HG03045 (cell line): ENCODE measurements around the gene LYSMD1.
A peak's percentile ranks its signal among the peaks of the same experiment; 100 is the strongest.
"Not testable (repeated sequence)": the region's sequence is repeated elsewhere in the genome, so short reads cannot be mapped to it uniquely, and the experiment has no call there.

Experiments
- ATAC-seq: cut with Tn5 transposase; IDR thresholded peaks from one replicate; pipeline ENCODE4 v1.9.1; 2021; ENCODE audit warnings: mild to moderate bottlenecking, moderate library complexity; ENCODE audit not compliant: unreplicated experiment

LYSMD1 gene

DNA sequence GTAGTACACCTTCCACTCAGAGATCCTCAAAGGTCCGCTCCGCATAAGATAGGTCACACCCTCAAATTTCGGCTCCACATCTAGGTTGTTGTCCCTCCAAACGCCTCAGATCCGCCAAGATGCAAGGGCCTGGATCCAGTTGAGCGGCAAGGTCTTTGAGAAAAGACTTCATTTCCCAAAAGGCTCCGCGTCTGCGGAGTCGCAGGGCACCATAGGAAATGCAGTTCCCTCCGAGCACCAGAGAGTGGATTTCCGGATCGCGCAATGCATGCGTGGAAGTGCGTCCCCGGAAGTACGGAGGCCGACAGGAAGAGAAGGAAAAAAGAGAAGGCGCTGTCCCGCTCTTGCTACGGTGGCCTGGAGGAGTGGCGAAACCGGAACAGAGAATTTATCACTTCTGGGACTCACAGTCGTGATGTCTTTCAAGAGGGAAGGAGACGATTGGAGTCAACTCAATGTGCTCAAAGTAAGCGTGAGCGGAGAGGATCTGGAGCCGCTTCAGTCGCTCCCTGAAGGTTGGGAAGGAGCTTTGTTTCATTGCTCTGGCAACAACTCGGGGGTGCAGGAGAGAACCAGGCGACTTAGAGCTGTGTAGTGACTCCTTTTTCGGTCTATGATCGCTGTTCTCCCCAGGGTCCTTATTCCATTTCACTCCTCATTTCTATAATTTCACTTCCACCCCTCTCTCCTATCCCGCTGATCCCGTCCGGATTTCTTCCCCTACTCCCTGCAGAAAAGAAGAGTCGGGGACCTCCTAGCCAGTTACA is at the start of gene LYSMD1, which contains the start of gene SCNM1:
TSS of gene LYSMD1 (minus strand) at position 165 of the 767 bp plus-strand sequence. CDS start 644 bp downstream, outside the sequence.
TSS of gene SCNM1 (plus strand) at position 407 of the 767 bp plus-strand sequence. CDS start at position 416, 9 bp downstream.
- ATAC-seq: peak; percentile 86

DNA sequence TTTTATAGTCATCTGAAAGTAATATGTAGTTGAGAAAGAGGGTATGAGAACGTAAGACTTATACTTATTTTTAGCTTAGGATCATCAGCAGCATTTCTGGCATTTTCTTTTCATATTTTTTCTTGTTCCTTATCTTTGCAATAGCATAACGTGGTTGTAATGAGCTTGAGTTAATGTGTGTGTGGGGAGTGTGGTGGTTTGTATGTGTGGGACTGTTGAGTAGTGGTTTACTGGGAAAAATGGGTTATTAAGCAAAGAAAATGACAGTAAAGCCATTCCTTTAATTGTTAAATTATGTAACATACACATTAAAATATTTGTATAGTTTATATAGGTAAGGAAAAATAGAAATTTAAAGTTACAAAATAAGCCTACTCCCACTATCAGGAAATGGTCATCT is 47.9 kb upstream of the LYSMD1 start:
- no peak for ATAC-seq

DNA sequence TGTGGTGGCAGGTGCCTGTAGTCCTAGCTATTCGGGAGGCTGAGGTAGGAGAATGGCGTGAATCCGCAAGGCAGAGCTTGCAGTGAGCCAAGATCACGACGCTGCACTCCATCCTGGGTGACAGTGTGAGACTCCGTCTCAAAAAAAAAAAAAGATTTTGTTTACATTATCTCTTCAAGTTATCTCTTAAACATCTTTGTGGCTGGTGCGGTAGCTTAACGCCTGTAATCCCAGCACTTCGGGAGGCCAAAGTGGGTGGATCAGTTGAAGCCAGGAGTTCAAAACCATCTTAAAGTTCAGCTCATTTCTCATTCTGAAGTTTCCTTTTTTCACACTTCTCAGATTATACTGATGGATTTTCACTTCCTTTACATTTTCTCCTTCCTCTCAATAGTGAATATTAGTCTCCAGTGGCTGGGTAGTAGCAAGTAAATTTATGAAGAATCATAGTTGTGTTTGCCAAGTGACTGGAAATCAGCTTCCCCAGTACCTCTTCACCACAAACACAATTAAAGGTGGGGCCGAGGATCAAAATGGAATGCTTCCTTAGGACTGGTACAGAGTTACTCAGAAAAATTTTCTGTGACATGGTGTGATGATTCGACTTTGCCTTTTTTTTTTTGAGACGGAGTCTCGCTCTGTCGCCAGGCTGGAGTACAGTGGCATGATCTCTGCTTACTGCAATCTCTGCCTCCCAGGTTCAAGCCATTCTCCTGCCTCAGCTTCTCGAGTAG is 46.4 kb upstream of the LYSMD1 start:
- no peak for ATAC-seq

GRCh38 chr1:151210830-151211229 is 45.1 kb upstream of the LYSMD1 start:
- ATAC-seq: no peak

DNA sequence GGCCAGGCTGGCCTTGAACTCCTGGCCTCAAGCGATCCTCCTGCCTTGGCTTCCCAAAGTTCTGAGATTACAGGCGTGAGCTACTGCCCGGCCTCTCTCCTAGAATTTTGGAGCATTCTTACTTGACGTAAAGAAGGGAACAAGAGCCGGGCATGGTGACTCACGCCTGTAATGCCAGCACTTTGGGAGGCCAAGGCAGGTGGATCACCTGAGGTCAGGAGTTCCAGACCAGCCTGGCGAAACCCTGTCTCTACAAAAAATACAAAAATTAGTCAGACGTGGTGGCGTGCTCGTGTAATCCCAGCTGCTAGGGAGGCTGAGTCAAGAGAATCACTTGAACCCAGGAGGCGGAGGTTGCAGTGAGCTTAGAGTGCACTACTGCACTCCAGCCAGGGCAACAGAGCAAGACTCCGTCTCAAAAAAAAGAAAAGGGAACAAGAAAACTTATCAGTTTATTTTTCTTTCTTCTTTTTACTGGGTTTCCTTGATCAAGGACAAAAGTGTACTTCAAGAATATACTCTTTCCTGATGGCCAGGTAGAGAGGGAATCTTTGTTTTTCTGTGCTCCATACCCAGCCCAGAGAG is 39.8 kb upstream of the LYSMD1 start:
- ATAC-seq: not testable (repeated sequence)

DNA sequence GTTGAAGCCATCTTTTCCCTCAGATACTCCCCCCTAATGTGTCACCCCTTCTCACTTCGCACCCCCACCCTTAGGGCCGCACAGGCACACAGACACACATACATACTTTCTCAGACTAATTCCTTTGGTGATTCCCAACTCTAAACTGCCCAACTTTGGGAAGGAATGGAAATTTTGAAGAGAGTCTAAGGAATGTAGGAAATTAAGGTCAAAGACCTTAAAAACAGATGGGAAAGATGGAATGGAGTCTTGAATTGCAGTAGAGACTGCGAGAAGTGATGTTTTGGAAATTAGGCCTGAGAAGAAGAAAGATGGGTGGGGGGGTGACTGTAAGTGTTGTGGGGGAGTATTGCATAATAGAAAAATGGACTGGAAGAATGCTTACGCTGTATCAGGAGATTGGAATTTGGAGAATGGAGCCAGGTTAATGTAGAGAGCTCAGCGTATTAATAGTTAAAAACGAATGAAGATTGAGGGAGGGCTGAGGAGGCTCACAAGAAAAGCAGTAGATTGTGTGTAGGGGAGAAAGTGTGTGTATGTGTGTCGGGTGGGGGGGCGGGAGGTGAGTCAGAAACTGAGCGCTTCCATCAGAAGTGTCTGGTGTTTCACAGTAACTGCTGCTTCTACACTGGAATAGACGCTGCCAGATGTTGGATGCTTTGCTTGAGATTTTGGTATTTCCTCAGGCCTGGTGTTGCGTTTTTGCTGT is 34.3 kb upstream of the LYSMD1 start:
- ATAC-seq: no peak

DNA sequence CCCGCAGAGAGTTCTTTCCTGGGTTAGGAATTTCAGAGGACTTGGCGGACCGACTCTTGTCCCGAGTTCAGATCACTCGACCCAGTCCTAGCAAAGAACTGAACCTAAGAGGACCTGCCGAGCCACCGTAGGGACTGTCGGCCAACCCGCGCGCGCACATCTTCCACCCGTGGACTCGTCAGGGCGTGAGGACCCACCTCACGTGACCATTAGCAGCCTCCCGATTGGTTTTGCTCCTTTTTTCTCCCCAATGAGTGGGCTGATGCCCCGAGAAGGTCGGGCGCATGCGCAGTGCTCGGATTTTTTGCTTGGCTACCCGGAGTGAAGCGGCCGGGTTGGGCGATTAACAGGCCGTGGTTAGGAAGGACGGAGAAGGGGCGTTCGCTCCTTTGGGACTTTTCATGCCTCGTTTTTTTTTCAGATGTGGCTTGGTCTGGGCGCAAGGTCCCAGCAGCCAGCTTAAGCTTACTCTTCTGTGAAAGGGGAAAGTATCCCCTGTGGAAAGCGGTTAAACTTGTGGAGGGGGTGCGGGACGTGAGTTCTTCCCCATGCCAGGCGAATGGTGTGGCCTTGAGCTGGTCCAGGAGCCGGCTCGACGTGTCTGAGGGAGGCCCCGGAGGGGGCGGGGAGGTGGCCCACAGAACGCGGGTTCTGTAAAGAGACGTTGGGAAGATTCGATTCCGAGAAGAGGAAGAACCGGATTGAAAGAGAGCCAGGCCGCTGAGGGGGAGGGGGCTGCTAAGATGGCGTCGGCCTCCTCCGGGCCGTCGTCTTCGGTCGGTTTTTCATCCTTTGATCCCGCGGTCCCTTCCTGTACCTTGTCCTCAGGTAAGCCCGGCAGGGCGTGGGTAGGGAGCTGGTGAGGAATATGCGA is 32.8 kb upstream of the LYSMD1 start, which contains the start of gene PIP5K1A:
TSS of gene PIP5K1A (plus strand) at position 299 of the 874 bp plus-strand sequence. CDS start at position 744, 445 bp downstream.
- ATAC-seq: peak; percentile 80

DNA sequence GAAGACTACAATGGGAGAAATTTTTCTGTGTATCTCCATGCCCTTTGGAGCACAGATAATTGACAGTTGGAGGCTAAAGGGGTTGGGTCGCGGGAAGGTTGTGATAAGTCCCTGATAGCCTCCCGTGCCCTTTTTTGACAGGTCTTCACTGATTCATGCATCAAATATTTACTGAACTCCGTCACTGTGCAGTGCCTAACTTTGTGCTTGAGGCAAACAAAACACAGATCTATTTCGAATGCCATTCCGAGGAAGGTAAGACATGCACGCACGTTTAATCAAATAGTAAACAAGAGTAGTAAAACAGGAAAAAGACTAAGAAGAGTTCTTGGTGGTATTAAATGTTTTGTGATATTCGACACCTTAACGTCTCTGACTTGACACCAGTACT is 32.2 kb upstream of the LYSMD1 start:
- no peak for ATAC-seq

DNA sequence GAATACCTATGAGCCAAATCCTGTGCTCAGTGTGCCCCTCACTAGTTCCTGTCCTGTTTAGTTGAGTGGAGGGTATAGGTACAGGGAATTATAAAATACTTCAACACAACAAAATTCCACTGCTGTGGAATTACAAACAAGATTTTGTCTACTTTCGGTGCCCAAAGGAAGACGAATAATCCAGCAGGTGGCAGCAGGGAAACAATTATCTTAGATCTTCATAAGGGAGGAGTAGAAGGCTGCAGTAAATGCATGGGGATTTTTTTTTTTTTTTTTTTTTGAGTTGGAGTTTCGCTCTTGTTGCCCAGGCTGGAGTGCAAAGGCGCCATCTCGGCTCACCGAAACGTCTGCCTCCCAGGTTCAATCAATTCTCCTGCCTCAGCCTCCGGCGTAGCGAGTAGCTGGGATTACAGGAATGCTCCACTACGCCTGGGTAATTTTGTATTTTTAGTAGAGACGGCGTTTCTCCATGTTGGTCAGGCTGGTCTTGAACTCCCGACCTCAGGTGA is 30.6 kb upstream of the LYSMD1 start:
- no peak for ATAC-seq

- ATAC-seq: not testable (repeated sequence)
These were observed 29.3 kb upstream of the LYSMD1 start for GRCh38 chr1:151194894-151195594.

GRCh38 chr1:151193856-151194255 is 28.2 kb upstream of the LYSMD1 start:
- no peak for ATAC-seq

- ATAC-seq: no peak
These were observed 27.6 kb upstream of the LYSMD1 start for GRCh38 chr1:151193304-151193703.

GRCh38 chr1:151192047-151192446 is 26.3 kb upstream of the LYSMD1 start:
- ATAC-seq: no peak

- peak; percentile 79 for ATAC-seq
These were observed 24.1 kb upstream of the LYSMD1 start, which contains the start of gene VPS72 for GRCh38 chr1:151189637-151190445. TSS of gene VPS72 (minus strand) at chr1:151190197. CDS start at chr1:151190121, 76 bp downstream.

- not testable (repeated sequence) for ATAC-seq
These were observed 23.0 kb upstream of the LYSMD1 start for GRCh38 chr1:151188667-151189066.

DNA sequence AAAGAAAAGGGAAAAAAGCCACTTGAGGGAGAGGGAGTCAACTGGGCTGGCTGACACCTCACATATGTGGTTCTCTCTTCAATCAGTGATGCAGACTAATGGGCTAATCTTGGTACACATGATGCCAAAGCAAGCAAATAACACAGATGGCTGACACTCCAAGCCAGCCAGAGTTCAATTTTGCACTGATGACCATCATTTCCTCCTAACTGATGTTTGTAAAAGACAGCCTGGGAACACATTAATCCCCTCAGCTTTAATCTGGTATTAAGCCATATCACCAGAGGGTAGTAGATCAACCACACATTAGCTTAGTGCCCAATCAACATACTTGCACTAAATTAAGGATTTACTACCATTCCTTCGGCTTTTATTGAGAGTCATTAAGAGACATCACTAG is 21.5 kb upstream of the LYSMD1 start:
- ATAC-seq: no peak

DNA sequence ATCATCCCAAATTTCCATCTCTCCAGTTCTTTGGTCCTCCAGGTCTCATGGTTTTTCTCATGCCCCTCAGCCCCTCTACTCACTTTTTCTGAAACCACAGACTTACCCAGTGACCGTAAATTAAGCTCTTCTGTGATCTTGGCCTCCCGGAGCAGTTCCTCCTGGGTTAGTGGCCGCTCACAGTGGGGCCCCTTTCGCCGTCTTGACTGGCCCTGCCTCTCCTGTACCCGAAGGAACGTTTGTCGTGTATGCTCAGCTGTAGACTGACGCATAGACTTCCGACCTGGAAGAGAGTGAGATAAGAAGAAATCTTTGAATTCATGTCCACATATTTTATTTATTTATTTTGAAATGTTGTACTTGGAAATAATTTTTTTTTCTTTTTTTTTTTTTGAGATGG is 18.5 kb upstream of the LYSMD1 start:
- no peak for ATAC-seq

GRCh38 chr1:151176514-151177045 is 10.9 kb upstream of the LYSMD1 start:
- no peak for ATAC-seq
